ENCODE results near the gene GPATCH4. TPM values are rescaled to one million over a fixed set of nuclear protein-coding genes. Genes with fewer than 3 reads are reported as not detected.
"Not testable (repeated sequence)": the region's sequence is repeated elsewhere in the genome, so short reads cannot be mapped to it uniquely, and the experiment has no call there.

Gene GPATCH4
- 36.9 TPM for polyA plus RNA-seq (ENCODE audit: insufficient read length)
- long read RNA-seq, donor 1, transcript GPATCH4-201 (8 exons, 1,972 nt), result major isoform, 10 of 12 reads
- long read RNA-seq, donor 1, partial matches to known transcripts, result 0 of 12 reads
- long read RNA-seq, donor 1, other reads (novel, unspliced or antisense), result 0 of 12 reads
- long read RNA-seq, donor 2, transcript GPATCH4-201 (8 exons, 1,972 nt), result major isoform, 8 of 12 reads
- long read RNA-seq, donor 2, partial matches to known transcripts, result 0 of 12 reads
- long read RNA-seq, donor 2, other reads (novel, unspliced or antisense), result 0 of 12 reads
- long read RNA-seq, donor 3, partial matches to known transcripts, result 0 of 5 reads
- long read RNA-seq, donor 3, other reads (novel, unspliced or antisense), result 0 of 5 reads
- long read RNA-seq, donor 4, partial matches to known transcripts, result 0 of 2 reads
- long read RNA-seq, donor 4, other reads (novel, unspliced or antisense), result 0 of 2 reads
- long read RNA-seq, donor 5, transcript GPATCH4-201 (8 exons, 1,972 nt), result major isoform, 13 of 17 reads
- long read RNA-seq, donor 5, partial matches to known transcripts, result 0 of 17 reads
- long read RNA-seq, donor 5, other reads (novel, unspliced or antisense), result 0 of 17 reads
- long read RNA-seq, donor 6, transcript GPATCH4-201 (8 exons, 1,972 nt), result major isoform, 12 of 16 reads
- long read RNA-seq, donor 6, partial matches to known transcripts, result 0 of 16 reads
- long read RNA-seq, donor 6, other reads (novel, unspliced or antisense), result 0 of 16 reads
- long read RNA-seq, donor 7, transcript GPATCH4-201 (8 exons, 1,972 nt), result major isoform, 11 of 20 reads
- long read RNA-seq, donor 7, partial matches to known transcripts, result 6 of 20 reads
- long read RNA-seq, donor 7, other reads (novel, unspliced or antisense), result 0 of 20 reads
- long read RNA-seq, donor 8, partial matches to known transcripts, result 0 of 3 reads
- long read RNA-seq, donor 8, other reads (novel, unspliced or antisense), result 0 of 3 reads

GRCh38 chr1:156601122-156601830 lies at the start of gene GPATCH4:
Gene GPATCH4 (minus strand): TSS chr1:156601479.
- peak; percentile 83 for DNase-seq

- DNase-seq, result no peak
Observed at GRCh38 chr1:156648951-156649350, 47.7 kb upstream of the GPATCH4 start.

- DNase-seq, result no peak
Observed at GRCh38 chr1:156648496-156648895, 47.2 kb upstream of the GPATCH4 start.

- no peak for DNase-seq
Observed at GRCh38 chr1:156647351-156647750, 46.1 kb upstream of the GPATCH4 start.

- no peak for DNase-seq
Observed at GRCh38 chr1:156646738-156647211, 45.5 kb upstream of the GPATCH4 start.

- DNase-seq, result no peak
Observed at GRCh38 chr1:156645666-156646065, 44.4 kb upstream of the GPATCH4 start.

- no peak for DNase-seq
Observed at GRCh38 chr1:156645056-156645455, 43.8 kb upstream of the GPATCH4 start.

GRCh38 chr1:156644640-156645039 lies 43.4 kb upstream of the GPATCH4 start:
- DNase-seq, result no peak

- no peak for DNase-seq
Observed at GRCh38 chr1:156644146-156644545, 42.9 kb upstream of the GPATCH4 start.

- DNase-seq, result no peak
Observed at GRCh38 chr1:156643778-156644092, 42.5 kb upstream of the GPATCH4 start.

- DNase-seq, result no peak
Observed at GRCh38 chr1:156643049-156643777, 41.9 kb upstream of the GPATCH4 start.

GRCh38 chr1:156642265-156643048 lies 41.2 kb upstream of the GPATCH4 start:
- no peak for DNase-seq

- DNase-seq, result no peak
Observed at GRCh38 chr1:156641761-156642264, 40.5 kb upstream of the GPATCH4 start, which contains the start of gene BCAN. Gene BCAN (plus strand): TSS chr1:156642117. CDS start chr1:156646055, 3,938 bp downstream.

GRCh38 chr1:156640842-156641706 lies 39.8 kb upstream of the GPATCH4 start:
- DNase-seq, result no peak

- DNase-seq, result no peak
Observed at GRCh38 chr1:156639601-156640101, 38.4 kb upstream of the GPATCH4 start.

- DNase-seq, result no peak
Observed at GRCh38 chr1:156638189-156638985, 37.1 kb upstream of the GPATCH4 start.

GRCh38 chr1:156632355-156632754 lies 31.1 kb upstream of the GPATCH4 start:
- DNase-seq, result no peak

- not testable (repeated sequence) for DNase-seq
Observed at GRCh38 chr1:156631152-156631551, 29.9 kb upstream of the GPATCH4 start.
